Stimulated activated CD4-positive, alpha-beta T cell treated with anti-CD3 and anti-CD28 coated beads, Interleukin-2, amount 100 ng/mL, for 4 hours (primary cell): ENCODE data around the gene SEC24A.
A peak's percentile ranks its signal among the peaks of the same experiment; 100 is the strongest.
"Not testable (repeated sequence)": the region's sequence is repeated elsewhere in the genome, so short reads cannot be mapped to it uniquely, and the experiment has no call there.

Source experiments
- DNase-seq: peaks from one replicate; pipeline ENCODE4 v3.0.0-alpha.2; 2020; ENCODE audit warnings: low read depth

The SEC24A gene

DNA sequence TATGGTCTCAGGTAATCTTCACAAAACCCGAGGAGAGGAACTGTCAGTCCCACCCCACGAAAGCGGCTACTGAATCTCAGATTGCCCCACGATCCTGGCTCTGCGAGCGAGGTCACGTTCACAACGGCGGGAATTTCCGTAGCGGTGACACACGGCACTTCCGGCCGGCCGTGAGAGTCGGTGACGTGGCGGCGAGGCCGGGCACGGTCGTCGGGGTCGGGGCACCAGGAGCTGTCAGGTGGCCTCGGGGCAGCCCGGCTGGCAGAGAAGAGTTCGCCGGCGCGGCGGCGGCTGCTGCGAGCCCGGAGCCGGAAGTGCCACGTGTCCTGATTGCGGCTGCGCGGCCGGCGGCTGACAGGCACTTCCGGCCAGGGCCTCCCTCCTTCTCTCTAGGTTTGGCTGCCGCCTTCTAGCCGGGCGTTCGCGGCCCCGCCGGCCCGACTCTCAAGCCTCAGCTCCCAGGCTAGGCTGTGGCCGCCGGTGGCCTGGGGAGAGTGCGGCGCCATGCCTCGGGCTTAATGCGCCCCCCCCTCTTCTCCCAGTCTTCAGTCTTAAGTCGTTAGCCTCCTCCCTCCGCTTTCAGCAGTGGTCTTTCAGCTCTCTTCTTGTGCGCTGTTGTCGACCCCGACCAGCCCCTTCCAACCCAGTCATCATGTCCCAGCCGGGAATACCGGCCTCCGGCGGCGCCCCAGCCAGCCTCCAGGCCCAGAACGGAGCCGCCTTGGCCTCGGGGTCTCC lies at the start of gene SEC24A:
Gene SEC24A, plus strand, starts transcription at position 361 of the 738 bp plus-strand sequence. Its CDS starts 292 bp downstream, at position 653.
- DNase-seq = peak; percentile 84

DNA sequence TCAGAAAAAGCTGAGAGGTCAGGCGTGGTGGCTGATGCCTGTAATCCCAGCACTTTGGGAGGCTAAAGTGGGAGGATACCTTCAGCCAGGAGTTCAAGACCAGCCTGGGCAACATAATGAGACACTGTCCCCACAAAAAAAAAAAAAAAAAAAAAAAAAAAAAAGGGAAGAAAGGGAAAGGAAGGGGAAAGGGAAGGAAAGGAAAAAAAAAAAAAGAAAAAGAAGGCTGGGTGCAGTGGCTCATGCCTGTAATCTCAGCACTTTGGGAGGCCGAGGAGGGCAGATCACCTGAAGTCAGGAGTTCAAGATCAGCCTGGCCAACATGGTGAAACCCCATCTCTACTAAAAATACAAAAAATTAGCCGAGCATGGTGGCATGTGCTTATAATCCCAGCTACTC lies 48.8 kb upstream of the SEC24A start:
- DNase-seq = not testable (repeated sequence)

GRCh38 chr5:134600600-134600999 lies 48.0 kb upstream of the SEC24A start:
- DNase-seq = no peak

DNA sequence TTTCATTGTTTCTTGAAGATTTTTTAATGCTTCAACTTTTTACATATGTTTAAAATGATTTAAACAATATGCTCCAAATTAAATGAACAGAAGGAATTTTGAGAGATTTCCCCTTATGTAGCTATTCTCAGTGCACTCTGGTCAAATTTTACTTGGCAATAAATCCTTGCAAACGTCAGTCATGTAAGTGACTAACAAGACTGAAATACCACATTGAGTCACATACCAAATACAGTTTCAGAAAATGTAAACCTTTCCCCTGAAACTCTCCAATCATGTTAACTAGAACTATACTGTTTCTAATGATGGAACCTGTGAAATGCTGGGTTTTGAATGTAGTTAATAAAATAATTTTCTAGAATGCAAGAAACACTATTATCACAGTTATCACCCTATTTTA lies 45.5 kb upstream of the SEC24A start:
- no peak for DNase-seq

GRCh38 chr5:134604908-134605307 lies 43.7 kb upstream of the SEC24A start:
- DNase-seq = no peak

DNA sequence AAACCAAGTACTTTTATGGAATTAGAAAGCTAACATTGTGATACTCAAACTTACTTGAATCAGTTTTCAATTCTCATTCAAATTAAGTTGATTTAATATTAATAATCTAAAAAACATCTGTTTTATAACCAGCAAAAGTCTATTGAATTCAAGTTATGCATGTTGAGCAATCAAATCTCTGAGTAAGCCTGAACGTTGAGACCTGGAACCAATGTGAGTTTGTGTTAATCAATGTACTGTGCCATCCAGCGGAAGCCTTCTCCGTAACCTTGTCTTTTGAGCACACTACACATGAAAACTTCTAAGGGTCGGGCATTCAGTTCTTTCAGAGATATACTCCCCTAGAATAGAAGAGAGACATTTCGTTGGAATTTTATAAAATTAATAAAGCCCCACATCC lies 41.9 kb upstream of the SEC24A start:
- no peak for DNase-seq

DNA sequence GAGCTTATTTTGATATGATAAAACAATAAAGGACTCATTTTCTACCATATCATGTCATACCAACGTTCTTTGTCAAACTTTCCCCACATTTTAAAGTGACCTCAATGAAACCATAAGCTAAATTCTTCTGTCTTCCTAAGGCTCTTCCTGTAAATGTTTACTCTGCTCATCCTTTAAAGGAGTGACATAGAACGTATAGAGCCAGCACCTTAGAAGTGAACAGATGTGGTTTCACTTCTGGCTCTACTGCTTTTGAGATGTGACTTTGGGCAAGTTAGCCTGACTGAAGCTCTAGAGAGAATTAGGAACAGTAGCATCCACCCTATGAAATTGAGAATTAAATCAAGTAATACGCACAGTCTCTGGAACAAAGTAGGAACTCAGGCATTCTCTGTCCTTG lies 40.0 kb upstream of the SEC24A start:
- DNase-seq = no peak

DNA sequence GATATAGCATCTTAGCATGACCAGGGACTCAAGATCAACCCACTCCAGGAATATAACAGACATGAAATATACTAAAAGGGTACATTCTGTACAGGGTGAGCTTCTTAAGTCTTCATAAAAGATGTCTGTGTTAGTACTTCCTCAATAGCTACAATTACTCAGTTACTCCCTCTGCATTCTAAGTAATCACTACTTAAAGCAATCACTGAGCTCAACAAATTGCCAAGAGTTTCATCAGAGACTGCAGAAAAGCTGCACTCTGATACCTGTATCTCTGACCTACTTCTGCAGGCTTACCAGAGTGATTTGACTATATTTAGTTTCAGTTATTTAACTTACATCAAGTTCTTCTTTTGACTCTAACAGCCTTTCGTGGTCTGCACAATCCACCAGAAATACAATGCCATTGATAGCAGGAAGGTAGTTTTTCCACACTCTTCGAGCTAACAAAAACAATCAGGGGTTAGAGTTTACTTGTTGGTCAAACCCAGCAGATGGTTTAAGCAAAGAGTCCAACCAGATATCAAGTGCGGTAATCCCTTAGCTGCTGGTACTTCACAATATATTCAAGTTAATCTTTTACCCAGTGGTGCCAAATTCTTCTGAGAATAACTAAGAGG lies 39.2 kb upstream of the SEC24A start:
- DNase-seq = no peak

GRCh38 chr5:134610725-134611124 lies 37.9 kb upstream of the SEC24A start:
- no peak for DNase-seq

DNA sequence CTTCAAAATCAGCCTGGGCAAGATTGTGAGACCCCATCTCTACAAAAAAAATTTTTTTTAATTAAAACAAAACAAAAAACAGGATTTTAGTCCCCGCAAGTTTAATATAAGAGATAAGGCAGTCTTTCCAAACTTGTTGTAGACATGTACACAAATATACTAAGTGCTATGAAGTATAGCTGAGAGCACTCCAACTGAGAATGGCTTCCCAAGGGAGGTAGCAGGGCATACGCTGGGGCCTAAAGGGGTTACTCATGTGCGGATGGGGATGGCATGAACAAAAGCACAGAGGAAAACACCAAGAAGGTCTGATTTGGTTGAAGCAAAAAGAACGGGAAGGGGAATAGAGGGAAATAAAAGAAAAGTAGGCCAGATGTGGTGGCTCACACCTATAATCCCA lies 37.1 kb upstream of the SEC24A start:
- no peak for DNase-seq

DNA sequence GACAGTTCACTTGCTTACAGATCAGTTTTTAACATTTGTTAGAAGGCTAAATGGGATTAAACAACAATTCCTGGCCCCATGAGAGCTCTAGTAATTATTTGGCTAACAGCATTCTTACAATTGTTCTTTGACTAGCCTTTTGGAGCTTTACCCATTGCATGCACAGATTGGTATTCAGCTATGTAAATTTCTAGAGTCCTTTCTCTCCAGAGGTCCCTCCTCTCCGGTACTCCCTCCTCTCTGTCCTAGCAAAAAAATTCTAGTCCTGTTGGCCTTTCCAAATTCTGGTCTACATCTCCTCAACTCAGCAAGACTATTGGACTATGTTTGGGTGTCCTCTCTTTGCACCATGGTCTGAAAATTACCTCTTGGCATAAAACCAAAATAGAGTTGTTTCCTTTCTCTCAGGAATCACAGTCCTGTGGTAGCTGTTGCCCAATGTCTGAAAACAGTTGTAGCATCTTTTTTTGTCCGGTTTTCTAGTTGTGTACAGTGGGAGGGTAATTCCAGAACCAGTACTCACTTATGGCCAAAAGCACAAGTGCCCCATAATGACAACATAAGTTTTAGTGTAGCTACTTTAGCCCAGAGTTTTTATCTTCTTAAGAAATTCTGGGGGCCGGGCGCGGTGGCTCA lies 34.0 kb upstream of the SEC24A start:
- DNase-seq = no peak

DNA sequence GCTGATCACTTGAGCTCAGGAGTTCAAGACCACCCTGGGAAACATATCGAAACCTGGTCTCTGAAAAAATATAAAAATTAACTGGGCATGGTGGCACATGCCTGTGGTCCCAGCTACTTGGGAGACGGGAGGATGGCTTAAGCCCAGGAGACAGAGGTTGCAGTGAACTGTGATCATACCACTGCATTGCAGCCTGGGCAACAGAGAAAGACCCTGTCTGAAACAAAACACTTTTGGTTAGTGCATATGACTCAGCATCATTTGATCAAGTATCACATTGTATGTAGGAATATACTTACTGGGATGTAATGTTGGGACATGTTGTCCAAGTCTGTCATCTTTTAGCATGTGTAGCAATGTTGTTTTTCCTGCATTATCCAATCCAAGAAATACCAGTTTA lies 28.0 kb upstream of the SEC24A start:
- DNase-seq = no peak

GRCh38 chr5:134625559-134625958 lies 23.0 kb upstream of the SEC24A start:
- no peak for DNase-seq

DNA sequence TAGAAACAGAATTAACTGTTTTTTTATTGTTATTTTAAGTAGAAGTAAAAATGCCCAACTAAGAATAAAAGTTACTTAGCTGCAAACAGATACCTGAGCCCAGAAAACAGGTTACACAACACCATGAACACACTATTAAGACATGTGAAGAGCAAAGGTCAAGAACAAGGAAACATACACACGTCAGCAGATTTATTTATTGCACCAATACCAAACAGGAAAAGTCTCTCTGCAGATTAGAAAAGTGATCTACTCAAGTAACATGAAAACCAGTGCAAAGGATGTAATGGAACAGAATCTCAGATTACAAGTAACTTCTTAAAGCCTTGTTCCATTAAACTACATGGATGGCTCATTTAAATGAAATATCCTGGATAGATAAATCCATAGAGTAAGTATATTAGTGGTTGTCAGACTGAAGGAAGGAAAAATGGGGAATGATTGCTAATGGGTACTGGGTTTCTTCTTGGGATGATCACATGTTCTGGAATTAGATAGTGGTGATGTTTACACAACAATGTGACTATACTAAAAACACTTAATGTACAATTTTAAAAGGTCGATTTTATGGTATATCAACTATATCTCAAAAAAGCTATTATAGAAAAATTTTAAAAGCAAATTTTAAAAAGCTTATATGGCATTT lies 22.1 kb upstream of the SEC24A start:
- no peak for DNase-seq

DNA sequence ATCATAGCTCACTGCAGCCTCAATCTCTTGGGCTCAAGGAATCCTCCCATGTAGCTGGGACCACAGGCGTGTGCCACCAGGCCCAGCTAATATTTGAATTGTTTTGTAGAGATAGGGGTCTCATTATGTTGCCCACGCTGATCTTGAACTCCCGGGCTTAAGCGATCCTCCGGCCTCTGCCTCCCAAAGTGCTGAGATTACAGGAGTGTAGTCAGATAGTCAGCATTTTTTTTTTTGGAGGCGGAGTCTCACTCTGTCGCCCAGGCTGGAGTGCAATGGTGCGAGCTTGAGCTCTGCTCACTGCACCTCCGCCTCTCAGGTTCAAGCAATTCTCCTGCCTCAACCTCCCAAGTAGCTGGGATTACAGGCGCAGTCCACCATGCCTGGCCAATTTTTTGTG lies 14.4 kb upstream of the SEC24A start:
- no peak for DNase-seq

DNA sequence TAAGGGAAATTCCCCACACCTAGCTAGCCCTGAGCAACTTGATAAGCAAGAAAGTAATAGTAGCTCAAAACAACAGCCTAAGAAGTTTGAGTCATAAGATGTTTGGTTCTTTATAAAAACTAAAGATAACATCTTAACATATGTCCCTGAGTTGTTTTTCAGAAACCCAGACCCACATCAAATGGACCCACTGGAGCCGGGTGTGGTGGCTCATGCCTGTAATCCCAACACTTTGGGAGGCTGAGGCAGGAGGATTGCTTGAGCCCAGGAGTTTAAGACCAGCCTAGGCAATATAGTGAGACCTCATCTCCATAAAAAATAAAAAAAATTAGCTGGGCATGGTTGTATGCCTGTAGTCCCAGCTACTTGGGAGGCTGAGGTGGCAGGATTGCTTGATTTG lies 13.2 kb upstream of the SEC24A start:
- DNase-seq = not testable (repeated sequence)

DNA sequence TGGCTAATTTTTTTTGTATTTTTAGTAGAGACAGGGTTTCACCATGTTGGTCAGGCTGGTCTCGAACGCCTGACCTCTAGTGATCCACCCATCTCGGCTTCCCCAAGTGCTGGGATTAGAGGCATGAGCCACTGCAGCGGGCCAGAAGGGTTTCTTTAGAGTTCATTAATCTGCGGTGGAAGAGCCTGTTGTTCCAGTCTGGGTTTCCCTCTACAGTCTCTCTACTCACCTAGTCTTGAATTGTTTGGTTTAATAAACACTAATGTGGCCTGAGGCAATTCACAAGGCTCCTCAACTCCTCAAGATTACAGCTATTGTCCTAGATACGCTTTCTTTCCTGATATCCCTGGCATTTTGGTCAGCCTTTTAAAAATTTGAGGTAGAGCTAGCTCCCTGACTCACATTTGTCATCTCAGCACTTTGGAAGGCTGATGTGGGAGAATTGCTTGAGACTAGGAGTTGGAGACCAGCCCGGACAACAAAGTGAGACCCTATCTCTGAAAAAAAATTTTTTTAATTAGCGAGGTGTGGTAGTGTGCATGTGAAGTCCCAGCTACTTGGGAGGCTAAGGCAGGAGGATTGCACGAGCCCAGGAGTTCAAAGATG lies 11.4 kb upstream of the SEC24A start:
- no peak for DNase-seq

DNA sequence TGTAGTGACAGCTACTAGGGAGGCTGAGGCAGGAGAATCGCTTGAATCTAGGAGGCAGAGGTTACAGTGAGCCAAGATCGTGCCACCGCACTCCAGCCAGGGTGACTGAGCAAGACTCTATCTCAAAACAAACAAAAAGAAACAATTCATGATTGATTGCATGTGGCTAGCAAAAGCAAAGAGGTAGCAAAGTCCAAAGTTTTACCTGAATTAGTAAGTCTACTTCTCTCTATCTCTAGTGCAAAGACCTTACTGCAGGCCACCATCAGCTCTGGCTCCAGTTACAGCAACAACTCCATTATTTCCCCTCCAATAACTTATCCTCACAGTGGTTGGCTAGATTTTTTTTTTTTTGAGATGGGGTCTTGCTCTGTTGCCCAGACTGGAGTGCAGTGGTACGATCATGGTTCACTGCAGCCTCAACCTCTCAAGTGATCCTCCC lies 9.8 kb upstream of the SEC24A start:
- DNase-seq = no peak

DNA sequence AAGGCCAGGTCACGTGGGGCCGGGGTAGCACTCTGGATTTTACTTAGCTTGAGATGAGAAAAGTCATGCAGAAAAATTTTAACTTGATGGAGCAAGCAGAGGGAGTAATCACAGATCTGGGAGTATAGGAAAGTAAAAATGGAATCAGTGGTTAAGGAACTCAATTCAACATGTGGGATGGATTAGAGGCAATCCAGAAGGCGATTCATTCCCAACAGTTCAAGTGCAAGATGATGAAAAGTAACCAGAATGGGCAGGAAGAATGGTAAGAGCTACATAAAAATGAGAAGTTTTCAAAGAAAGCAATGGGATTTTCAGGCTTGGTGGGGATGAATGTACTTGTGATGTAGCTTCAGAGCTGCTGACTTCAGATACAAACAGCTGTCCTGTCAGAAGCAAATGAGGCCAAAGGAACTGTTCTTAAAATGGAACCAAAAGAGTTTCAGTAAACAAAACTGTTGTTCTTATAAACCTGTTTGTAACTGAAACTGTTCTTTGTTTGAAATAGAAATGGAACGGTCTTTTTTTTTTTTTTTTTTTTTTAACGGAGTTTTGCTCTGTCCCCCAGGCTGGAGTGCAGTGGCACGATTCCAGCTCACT lies 5.6 kb upstream of the SEC24A start:
- DNase-seq = no peak

DNA sequence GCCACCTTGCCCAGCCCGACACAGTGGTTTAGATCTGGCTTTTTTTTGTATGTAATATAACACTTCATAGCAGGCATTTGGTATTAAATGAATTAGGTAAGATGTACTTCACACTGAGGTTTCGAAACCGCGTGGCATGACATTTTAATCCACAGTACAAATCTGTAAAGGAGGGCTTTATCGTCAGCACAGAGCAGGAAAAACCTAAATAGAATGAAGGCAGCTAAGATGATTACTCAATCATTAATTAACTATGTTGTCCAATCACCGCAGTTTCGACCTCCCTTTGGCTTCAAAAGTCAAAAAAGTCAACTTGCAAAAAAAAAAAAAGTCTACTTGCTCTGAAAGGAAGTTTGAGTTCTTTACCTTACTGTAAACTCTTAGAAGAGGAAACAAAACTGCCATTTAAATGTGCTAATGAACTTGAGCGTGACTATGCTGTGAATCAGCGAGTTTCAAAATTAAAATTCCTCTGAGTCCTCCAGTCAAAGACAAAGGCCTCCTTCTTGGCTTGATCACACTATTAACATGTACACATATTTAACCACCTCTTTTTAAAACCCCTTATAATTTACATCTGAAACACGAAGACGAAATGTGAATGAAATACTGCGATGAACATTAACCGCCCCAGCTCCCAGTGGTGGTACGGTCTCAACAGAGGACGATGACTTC lies 698 bp upstream of the SEC24A start:
- peak; percentile 10 for DNase-seq

DNA sequence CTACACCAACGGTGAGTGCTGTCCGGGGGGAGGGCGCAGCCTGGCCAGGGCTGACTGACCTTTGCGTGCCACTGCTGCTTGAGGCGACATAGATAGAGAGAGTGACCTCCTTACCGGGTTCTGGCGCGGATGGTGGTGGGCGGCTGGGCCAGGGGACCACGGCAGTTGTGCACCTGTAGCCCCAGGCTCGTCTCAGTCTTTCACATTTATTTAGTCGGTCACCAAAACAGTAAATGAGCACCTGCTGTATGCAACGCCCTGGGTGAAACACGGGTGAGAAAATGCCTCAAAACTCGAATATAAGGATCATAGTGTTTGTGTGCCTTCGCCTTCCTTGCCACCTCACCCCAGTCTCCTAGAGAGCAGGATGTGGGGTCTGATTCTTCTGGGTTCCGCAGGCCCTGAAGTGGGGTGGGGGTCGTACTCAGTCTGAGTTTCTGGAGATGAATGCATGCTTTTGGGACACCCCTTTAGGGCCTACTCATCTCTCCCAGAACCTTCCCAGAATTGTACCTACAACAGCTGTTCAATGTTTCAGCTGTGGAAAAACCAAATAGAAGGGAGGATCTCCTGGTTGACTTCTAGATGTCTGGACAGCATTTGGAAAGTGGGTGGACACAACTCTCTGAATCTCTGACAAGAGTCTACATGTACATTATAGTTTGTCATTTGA lies 714 bp downstream of the SEC24A start:
- DNase-seq = no peak
